NCI-H524 treated with DMSO at 0.1 percent for 48 hours (cell line): ENCODE measurements around the gene SERPINA4.

Experiments used
- DNase-seq: peaks from one replicate; lab custom pipeline; 2025; lab: John Stamatoyannopoulos, UW

Gene SERPINA4, protein sequence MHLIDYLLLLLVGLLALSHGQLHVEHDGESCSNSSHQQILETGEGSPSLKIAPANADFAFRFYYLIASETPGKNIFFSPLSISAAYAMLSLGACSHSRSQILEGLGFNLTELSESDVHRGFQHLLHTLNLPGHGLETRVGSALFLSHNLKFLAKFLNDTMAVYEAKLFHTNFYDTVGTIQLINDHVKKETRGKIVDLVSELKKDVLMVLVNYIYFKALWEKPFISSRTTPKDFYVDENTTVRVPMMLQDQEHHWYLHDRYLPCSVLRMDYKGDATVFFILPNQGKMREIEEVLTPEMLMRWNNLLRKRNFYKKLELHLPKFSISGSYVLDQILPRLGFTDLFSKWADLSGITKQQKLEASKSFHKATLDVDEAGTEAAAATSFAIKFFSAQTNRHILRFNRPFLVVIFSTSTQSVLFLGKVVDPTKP

DNA sequence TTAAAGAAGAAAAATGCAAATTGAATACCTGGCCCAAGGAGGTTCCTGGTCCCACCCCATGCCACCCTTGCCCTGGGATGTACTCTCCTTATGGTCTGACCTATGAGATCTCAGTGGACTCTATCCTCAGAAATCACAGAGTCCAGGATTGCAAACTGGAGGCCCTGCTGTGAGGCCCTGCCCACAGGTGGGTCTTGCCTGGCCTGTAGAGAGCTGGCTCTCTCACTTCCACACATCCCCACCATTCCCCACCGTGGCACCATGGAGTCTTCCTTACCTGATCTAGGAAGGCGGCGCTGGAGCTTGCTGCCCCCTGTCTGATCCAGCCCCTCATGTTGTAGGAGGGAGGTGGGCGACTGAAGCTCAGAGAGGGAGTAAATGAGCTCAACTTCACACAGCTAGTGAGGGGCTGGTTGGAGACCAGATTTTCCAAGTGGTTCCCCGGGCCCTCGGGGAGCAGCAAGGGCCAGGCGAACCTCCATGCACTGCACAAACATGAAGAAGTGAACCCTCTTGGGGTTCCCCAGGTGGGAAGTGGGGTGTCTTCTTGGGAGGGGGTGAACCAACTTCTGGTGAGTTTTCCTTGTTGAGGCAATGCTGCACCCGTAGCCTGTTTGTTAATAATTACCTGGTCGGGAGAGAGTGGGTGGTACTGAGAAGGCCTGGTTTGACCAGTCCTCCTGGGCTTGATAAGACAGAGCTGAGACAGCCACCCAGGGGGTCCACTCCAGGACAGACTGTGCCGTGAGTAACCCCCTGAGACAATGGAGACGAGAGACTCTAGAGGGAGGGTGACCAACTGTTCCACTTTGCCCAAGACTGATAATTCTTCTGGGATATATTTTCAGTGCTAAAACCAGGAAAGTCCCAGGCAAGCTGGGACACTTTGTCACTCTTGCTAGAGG lies at the start of gene SERPINA4:
Gene SERPINA4, plus strand, starts transcription at position 692 of the 905 bp plus-strand sequence. CDS start 2,041 bp downstream, outside the sequence.
- DNase-seq: no peak

DNA sequence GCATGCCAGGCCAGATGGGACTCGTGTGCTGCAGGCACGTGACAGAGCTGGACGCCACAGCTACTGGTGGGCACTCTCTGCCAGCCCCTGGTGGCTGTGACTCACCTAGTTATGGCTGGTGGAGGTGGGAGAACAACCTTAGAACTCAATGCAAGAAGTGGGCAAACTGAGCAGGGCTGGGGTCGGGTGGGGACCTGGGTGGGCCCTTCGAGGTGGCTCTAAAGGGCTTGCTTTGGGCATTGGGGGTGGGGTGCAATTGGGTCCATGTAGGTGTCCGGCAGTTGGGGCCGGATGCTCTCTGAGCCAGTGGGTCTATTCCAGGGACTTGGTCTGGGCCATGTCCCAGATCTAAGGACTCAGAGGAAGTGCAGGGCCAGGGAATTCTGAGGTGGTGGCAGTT lies 46.9 kb upstream of the SERPINA4 start:
- DNase-seq: no peak

DNA sequence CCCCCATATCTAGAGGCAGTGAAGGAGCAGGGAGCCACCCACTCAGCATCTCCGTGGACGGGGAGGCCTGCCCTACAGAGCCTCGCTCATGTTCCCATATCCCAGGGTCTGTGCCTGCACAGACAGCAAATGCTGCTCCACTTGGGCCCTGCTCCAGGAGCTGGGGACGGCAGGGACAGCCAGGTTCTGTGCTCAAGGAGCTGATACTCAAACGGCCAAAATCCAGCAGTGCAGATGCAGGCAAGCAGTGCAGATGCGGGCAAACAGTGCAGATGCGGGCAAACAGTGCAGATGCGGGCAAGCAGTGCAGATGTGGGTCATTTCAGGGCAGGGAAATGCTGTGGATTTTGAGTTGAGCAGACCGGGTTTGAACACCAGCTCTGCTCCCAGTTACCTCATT lies 45.8 kb upstream of the SERPINA4 start:
- DNase-seq: no peak

DNA sequence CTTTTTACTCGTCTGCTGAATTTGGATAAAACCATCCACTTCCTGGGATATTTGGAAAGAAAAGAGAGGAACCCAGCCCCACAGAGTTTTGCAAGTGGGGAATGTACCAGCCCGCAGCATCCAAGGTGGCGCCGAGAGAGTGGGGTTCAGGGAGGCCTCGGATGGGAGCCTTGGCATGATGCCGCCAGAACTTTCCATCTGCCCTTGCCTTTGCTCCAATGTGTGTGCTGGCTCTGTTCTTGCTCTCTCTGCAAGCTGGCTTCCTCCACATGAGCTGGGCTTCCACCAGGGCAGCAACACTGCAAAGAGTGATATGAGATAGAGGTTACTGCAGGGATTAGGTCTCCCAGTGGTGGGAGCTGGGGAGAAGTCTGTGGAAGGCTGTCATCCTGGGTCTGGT lies 45.4 kb upstream of the SERPINA4 start:
- DNase-seq: no peak

DNA sequence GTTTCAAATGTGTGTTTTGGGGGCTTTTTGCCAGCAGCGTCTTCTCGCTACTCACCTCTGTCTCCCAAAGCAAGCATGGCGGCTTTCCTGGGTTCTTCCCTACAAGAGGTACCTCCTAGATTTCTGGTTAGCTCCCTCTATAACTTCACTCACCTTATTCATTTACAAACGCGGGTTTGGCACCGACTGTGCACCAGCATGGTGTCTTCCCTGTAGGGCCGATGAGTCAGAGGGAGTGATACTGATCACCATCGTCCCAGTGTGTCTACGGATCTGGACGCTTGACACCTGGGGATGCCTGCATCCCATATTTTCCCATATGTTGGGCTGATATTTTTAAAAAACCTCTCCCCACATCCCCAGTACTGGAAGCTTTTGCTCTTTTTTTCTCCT lies 44.0 kb upstream of the SERPINA4 start:
- no peak for DNase-seq

DNA sequence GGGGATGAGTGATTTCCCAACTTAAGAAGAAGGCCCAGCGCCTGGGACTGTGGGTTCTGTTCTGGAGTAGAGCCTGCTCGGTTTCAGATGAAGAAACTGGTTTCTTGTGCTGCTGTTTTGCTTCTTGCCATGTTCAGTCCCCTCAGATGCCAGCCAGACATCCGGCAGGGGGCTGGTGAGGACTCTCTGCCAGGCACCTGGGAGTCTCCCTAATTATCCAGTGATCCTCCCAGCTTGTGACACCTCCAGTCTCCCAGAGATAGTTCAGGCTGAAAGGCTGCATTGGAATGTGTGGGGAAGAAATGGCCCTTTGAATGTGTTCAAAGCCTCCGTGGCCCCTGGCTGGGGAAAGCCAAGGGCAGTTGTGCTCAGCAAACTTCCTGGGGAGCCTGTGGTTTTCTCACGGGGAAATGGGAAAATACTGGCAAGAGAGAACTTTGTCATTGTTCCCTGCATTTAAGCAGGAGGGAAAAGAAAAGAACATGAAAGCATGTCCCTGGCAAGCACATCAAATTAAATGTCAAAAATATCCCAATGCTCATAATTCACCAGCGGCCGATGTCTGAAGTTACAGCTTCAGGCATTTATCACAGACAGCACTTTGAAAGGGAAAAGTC lies 43.5 kb upstream of the SERPINA4 start:
- no peak for DNase-seq

DNA sequence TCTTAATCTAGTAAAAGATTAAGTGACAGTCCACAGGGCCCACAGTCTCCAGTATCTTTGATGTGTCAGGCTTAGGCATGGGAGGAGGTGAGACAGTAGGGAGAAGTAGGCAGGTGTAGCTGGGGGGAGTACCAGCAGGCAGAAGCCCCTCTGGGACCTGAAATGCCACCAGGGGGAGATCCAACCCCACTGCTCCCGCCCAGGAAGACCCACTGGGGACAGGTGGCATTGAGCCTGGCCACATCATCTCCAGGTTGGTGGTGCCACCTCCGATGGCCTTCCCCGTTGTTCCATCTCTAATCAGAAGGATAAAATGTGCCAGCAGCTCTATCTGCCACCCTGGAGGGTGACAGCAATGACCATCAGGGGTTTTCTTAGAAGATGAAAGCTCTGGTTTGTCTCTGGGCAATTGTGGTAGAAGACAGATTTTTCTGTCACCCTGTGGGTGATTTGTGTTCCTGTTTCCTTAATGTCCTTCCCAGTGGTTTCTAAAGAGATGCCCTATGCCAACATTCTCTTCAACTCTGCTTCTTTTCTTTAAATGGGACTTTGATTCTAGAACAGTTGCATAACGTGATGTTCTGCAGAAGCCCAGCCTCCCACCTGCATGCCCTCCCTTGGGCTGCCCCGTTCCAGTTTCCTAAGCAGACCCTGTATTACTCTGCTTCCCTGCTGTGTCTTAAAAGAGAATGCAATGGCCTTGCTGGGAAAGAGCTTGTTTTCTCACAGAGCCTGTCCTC lies 39.7 kb upstream of the SERPINA4 start:
- DNase-seq: no peak

DNA sequence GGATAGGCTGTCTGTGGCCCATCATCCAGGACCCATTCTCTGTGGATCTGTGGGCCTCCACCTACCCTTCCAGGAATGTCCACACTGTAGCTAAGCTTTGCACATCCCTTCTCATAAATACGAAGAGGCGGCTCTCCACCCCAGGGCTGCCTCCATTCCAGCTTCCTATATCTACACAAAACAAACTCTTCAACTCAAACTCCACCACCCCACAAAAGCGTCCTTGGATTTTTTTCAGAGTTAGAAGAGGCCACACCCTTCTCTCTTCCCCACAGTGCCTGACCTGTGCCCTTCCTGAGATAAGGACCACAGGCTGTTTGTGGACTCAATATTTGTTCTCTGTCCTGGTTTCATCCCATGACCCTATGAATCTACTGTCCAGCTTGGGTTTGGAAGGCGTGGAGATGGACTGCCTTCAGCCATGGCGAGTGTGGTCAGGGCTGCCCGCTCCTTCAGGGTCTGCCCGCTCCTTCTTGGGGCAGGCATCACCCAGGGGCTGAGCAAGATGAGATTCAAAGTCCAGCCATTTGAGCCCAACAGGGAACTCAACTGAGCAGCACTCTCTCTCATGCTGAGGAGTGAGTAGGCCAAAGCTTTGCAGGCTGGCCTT lies 39.0 kb upstream of the SERPINA4 start:
- DNase-seq: no peak

DNA sequence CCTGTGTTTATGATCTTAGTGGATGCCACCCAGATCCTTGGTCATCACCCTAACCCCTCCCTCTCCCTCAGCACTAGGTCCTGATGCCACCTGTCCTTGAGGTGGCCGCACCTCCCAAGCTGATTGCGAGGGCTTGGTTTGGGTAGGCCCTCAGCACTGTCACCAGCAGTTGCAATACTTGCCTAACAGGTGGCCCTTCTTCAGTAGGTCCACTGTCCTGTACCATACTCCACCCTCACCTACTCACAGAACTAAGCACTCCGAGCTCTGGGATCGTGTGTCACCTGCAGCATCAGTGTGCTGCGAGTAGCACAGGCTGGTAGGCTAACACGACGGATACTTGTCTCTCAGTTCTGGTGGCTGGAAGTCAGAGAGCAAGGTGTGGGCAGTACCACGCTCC lies 38.0 kb upstream of the SERPINA4 start:
- DNase-seq: no peak

DNA sequence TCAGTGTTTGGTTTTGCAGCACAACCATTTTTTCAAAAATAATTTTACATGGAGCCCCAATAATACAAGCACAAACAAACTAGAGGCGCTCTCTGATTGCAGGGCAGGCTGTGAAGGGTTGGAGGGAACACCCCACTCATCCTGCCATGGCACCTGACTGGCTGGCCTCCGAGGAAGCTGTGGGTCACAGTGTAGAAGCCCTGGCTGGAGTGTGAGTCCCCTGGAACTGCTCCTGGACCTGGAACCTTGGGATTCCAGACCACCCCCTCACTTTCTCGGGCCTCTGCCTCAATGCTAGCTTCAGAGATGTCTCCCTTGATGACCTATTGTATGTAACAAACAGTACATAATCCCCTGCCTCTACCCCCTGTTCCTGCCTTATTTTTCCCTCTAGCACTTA lies 37.1 kb upstream of the SERPINA4 start:
- no peak for DNase-seq

DNA sequence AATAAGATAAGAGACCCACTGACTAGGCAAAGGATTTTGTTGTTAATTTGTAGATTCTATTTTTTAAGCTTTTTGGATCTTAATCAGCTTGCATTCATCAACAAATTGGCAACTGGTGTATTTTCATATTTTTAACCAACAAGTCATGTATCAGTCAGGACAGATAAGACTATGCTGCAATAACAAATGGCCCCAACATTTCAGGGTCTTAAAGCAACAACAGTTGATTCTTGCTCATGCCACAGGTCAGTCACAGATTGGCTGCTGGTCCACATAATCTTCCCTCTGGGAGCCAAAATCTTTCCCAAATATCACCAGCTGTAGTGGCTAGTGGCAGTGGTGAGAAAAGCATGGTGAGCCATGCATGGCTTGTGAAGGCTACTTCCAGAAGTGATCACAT lies 30.1 kb upstream of the SERPINA4 start:
- no peak for DNase-seq

DNA sequence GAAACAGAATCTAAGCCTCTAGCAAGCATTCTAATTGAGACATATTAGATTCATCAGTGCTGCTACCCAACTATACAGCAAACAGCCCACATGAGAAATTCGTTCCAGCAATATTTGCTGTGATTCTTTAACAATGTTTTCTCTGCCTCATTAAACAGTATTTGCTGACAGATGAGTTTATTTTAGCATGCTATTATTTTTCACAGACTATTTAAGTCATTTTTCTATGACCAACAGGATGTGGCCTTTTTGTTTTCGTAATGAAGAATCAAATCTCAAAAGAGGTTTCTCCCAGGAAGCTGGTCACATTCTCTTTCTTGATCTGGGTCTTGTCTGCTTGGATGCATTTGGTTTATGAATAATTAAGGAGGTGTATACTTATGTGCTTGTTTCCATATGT lies 28.8 kb upstream of the SERPINA4 start:
- DNase-seq: no peak

DNA sequence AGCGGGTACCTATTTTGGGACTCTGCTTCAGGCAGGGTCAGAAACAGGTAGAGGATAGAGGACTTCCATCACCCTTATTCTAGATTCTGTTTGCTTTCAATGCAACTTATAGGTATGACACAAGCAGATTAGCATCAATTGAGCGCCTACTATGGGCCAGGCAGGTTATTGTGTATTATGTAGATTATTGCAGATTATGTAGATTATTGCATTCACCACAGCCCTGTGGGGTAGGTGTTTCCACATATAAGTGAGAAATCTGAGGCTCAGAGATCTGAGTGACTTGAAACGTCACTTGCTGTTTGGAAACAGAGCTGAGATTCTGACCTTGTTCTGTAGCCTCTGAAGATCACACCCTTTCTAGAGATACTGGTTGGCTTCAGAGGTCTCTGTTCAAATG lies 25.7 kb upstream of the SERPINA4 start:
- no peak for DNase-seq

DNA sequence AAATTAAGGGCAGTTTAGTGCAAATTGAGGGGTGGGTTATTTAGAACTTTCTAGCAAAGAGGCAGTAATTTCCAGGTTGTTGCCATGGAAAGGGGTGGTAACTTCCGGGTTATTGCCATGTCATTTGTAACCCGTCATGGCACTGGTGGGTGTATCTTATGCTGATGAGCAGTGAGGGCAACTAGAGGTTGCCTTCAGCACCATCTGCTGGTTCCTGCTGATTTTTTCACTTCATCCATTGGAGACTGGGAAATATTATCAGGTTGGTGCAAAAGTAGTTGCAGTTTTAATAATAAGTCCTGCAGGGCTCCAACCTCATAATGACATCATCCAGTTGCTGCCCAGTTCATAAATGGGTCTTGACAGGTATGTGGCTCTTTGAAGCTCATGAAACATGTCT lies 24.4 kb upstream of the SERPINA4 start:
- DNase-seq: no peak

DNA sequence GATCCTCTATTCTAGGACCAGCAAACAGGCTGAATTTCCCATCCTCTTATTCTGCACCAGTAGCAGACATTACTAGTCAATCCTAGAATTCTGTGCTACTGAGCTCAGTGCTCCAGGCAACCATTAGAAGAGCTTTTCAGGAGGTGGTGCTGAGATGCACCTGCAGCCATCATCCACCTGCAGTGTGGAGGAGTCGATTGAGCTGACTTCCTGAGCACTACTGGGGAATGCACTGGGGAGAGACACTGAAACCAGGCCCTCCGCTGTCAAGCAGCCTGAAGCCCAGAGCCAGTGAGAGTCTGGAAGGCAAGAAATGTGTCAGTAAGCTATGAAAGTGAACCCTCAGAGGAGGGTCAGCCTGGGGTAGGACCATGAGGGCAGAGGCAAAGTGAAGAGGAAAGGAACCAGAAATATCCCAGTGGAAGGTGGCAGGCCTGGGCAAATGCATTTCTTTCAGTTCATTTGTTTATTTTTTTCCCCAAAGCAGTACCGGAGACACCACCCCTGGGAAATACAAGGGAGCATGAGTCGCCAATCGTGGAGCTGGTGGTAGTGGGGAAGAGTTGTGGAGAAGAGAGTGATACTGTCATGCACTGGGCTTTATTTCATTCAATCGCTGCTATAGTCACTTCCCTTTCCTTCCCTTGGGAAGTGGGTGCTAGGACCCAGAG lies 23.0 kb upstream of the SERPINA4 start:
- DNase-seq: no peak

DNA sequence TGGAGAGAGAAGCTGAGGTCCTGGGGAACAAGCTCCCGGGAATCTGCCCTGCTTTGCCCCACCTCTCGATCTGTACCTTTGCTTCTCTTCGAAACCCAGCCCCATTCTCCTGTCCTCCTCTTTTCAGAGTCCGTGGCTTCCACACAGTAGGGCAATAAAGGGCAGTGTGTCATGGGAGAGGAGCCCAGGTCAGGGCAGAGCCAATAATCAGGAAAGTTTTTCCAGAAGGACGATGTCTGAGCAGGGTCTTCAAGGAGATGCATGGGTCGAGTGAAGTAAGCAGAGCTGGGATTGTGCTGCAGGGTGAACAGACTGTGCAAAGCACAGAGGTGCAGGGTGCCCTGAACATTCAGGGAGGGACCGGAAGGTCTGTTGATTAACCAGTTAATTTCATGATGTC lies 22.1 kb upstream of the SERPINA4 start:
- no peak for DNase-seq

DNA sequence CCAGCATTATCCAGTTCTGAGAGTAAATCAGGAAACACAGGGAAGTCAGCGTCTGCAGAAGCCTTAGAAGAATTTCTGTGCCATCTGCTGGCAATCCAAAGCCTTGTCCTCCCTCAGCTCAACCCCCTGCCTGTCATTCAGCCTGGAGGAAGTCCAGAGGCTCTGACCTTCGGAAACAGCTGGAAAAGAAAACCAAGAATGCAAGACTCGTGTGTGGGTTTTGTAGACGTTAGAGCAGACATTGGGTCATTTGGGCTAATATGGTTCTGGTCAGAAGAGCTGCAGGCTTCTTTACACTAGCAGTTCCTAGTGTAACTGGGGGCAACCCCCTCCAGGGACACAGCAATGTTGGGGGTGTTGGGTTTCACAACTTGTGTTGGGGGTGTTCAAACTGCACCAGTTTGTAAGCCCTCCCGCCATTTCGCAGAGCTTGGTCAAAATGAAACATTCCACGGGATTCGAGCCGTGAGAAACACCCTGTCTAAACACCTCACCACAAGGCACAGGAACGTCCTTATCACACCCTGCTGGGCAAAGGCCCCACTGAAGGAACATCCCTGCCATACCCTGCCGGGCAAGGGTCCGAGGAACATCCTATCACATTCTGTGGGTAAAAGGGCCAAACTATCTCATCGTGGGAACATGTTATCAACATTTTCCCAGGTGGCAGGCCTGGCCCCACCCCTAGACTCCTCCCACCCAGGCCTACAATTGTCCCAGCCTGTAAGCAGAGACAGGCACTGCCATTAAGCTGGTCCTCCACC lies 21.0 kb upstream of the SERPINA4 start:
- no peak for DNase-seq

DNA sequence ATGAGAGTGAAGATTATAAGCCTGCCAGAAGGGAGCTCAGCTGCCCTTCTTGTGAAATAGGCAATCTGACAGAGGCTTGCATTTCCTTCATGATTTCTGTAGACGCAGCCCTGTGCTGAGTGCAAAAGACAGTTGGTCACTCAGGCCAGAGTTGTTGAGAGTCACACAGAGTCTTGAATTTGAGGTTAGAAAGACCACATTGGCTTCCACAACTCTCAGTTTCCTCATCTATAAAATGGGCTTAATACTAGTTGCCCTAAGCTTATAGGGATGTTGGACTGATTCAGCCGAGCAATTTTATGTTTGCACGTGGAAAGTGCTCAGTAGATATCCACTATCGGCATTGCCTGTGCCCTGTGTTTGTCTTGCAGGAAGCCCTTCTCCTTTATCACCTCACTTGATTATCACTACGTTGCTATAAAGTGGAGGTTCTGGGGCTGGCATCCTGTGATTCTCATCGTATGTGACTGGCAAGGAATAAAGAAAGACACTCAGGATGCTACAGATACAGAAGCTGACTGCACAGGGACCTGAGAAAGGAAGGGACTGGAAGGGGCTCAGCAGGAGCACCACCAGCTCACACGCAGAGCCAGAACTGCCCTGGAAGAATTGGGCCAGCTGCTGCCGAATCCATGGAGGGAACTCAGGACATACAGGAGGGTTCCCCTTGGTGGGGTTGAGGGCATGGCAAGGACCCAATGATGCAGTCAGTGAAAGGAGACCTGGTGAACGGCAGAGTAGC lies 19.8 kb upstream of the SERPINA4 start:
- DNase-seq: no peak

DNA sequence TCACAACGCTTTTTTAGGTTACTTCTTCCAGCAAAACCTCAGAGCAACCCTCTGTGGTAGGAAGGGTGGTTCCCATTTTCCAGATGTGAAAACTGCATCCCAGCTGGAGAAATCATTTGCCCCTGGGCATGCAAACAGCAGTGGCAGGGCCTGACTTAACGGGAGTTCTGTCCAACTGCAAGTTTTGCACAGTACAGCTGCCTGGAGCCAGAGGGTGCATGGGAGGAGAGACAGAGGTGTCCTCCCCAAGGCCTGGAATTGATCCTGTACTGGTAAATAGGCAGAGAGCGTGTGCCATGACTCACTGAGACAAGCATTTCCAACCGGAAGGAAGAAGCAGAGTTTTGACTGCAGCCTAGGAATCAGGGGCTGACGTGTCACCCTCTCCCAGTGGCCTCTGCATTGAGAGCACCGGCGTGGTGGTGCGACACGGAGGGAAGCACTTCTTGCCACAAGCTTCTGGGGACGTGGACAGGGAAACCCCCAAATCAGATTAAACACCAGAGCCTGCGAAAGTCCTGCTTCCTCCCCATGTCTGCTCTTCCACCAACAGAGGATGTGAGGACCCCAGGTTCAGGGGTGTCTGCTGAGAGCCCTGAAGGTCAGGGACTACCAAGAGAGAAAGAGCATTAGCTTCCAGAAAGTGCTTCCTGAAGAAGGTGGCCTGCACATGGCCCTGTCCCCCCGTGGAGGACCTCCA lies 19.0 kb upstream of the SERPINA4 start:
- DNase-seq: no peak
